Measurements from ENCODE around the gene CHD8.

DNA sequence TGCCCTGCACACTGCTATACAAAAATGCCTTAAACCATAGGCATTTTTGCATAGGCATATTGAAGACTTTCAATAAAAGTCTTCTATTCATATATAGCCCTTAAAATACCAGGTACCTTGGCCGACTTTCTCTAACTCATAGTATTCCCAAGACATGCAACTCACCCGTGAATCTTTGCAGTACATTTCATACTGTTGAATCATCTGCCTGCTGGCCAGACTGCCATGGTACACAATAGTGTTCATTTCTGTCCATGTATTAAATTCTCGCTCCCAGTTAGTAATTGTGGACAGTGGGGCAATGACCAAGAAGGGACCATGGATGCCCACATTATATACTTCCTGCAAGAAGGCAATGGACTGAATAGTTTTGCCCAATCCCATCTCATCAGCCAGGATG lies 47.8 kb downstream of the CHD8 start:
- TF ChIP-seq, protein P1, sequence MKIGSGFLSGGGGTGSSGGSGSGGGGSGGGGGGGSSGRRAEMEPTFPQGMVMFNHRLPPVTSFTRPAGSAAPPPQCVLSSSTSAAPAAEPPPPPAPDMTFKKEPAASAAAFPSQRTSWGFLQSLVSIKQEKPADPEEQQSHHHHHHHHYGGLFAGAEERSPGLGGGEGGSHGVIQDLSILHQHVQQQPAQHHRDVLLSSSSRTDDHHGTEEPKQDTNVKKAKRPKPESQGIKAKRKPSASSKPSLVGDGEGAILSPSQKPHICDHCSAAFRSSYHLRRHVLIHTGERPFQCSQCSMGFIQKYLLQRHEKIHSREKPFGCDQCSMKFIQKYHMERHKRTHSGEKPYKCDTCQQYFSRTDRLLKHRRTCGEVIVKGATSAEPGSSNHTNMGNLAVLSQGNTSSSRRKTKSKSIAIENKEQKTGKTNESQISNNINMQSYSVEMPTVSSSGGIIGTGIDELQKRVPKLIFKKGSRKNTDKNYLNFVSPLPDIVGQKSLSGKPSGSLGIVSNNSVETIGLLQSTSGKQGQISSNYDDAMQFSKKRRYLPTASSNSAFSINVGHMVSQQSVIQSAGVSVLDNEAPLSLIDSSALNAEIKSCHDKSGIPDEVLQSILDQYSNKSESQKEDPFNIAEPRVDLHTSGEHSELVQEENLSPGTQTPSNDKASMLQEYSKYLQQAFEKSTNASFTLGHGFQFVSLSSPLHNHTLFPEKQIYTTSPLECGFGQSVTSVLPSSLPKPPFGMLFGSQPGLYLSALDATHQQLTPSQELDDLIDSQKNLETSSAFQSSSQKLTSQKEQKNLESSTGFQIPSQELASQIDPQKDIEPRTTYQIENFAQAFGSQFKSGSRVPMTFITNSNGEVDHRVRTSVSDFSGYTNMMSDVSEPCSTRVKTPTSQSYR (CRISPR knock-in tag; IDR thresholded peaks at IDR 0.05): no peak
- TF ChIP-seq ATF1 (CRISPR knock-in tag; IDR thresholded peaks at IDR 0.05) (no peak), CTCF (IDR thresholded peaks at IDR 0.05) (no peak), USF2 (CRISPR knock-in tag; IDR thresholded peaks at IDR 0.05) (no peak)
